Measurements from ENCODE around the gene UGT1A7. TPM values are rescaled to one million over a fixed set of nuclear protein-coding genes. Genes with fewer than 3 reads are reported as not detected.

Gene UGT1A7
- total RNA-seq = 0.16 and 0.27 TPM in 2 replicates

DNA sequence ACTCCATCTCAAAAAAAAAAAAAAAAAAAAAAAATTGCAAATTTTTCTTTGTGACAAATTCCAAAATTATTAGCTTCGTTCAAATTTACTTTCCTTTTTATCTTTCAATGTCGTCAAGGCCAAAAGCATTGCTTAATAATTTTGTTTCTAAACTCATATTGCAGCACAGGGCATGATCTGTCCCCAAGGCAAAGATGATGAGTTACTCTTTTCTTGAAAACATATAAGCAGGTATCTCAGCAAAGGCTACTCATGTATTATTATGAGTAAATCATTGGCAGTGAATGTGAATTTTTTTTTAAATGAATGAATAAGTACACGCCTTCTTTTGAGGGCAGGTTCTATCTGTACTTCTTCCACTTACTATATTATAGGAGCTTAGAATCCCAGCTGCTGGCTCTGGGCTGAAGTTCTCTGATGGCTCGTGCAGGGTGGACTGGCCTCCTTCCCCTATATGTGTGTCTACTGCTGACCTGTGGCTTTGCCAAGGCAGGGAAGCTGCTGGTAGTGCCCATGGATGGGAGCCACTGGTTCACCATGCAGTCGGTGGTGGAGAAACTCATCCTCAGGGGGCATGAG, at the start of gene UGT1A7:
UGT1A7 (plus strand) TSS at position 381 of the 579 bp plus-strand sequence; CDS start at position 418, 37 bp downstream.

DNA sequence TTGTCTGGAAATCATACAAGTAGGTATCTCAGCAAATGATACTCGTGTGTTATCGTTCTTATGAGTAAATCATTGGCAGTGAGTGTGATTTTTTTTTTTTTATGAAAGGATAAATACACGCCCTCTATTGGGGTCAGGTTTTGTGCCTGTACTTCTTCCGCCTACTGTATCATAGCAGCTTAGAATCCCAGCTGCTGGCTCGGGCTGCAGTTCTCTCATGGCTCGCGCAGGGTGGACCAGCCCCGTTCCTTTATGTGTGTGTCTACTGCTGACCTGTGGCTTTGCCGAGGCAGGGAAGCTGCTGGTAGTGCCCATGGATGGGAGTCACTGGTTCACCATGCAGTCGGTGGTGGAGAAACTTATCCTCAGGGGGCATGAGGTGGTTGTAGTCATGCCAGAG, 45.4 kb upstream of the UGT1A7 start, which contains the start of gene UGT1A10:
UGT1A10 (plus strand) TSS at position 143 of the 400 bp plus-strand sequence; CDS start at position 218, 75 bp downstream.

DNA sequence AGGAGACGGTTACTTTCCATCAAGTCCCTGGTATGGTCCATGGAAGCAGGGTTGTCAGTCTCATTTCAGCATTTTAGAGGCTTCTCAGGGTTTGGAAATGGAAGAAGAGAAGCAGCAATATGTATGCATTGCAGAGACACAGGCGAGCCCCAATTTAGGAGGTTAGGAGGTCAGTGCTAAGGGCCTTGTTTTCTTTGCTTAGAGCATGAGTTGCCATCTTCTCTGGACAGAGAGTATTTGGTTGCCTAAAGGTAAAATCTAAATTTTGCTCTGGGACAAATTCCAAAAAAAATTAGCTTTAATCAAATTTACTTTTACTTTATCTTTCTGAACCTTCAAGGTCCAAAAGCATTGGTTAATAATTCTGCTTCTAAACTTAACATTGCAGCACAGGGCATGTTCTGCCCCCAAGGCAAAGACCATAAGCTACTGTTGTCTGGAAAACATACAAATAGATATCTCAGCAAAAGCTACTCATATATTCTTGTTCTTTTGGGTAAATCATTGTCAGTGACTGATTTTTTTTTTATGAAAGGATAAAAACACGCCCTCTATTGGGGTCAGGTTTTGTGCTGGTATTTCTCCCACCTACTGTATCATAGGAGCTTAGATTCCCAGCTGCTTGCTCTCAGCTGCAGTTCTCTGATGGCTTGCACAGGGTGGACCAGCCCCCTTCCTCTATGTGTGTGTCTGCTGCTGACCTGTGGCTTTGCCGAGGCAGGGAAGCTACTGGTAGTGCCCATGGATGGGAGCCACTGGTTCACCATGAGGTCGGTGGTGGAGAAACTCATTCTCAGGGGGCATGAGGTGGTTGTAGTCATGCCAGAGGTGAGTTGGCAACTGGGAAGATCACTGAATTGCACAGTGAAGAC, 10.2 kb upstream of the UGT1A7 start, which contains the start of gene UGT1A9:
UGT1A9 (plus strand) TSS at position 609 of the 872 bp plus-strand sequence; CDS start at position 646, 37 bp downstream.

DNA sequence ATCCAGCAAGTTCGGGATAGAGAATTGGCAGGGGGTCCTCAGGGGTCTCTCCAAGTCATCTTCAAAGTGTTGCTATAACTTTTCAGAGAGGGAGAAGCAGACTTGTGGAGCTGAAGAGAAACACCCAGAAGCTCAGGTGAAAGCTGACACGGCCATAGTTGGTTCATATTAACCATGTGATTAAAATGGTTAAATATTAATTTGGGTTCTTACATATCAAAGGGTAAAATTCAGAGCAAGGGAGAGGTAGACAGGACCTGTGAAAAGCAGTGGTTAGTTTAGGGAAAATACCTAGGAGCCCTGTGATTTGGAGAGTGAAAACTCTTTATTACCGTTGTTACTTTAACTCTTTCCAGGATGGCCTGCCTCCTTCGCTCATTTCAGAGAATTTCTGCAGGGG, 10.9 kb downstream of the UGT1A7 start, which contains the start of gene UGT1A6:
UGT1A6 (plus strand) TSS at position 243 of the 400 bp plus-strand sequence; CDS start at position 358, 115 bp downstream.

DNA sequence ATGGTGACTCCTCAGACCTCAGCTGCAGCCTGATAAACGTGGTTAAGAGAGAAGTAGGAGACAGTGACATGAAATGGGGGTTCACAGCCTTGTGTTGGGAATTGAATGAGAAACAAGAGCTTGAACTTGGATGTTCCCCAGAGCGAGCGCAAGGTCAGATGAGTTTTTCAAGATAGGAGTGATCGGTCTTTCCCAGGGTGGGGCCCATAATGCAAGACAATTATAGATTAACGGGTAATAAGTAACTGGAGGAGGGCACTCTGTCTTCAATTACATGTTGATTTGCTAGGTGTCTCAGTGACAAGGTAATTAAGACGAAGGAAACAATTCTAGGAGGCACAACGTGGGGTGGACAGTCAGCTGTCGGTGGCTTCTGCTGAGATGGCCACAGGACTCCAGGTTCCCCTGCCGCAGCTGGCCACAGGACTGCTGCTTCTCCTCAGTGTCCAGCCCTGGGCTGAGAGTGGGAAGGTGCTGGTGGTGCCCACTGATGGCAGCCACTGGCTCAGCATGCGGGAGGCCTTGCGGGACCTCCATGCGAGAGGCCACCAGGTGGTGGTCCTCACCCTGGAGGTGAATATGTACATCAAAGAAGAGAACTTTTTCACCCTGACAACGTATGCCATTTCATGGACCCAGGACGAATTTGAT, 31.0 kb downstream of the UGT1A7 start, which contains the start of gene UGT1A5:
UGT1A5 (plus strand) TSS at position 297 of the 651 bp plus-strand sequence; CDS start at position 382, 85 bp downstream.

DNA sequence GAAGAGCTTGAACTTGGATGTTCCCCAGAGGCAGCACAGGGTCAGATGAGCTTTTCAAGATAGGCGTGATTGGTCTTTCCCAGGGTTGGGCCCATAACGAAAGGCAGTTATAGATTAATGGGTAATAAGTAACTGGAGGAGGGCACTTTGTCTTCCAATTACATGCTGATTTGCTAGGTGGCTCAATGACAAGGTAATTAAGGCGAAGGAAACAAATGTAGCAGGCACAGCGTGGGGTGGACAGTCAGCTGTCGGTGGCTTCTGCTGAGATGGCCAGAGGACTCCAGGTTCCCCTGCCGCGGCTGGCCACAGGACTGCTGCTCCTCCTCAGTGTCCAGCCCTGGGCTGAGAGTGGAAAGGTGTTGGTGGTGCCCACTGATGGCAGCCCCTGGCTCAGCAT, 36.9 kb downstream of the UGT1A7 start, which contains the start of gene UGT1A4:
UGT1A4 (plus strand) TSS at position 185 of the 400 bp plus-strand sequence; CDS start at position 270, 85 bp downstream.

DNA sequence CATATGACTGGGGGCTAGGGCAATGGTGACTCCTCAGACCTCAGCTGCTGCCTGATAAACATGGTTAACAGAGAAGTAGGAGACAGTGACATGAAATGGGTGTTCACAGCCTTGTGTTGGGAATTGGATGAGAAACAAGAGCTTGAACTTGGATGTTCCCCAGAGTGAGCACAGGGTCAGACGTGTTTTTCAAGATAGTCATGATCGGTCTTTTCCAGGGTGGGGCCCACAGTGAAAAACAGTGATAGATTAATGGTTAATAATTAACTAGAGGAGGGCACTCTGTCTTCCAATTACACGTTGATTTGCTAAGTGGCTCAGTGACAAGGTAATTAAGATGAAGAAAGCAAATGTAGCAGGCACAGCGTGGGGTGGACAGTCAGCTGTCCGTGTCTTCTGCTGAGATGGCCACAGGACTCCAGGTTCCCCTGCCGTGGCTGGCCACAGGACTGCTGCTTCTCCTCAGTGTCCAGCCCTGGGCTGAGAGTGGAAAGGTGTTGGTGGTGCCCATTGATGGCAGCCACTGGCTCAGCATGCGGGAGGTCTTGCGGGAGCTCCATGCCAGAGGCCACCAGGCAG, 47.1 kb downstream of the UGT1A7 start, which contains the start of gene UGT1A3:
UGT1A3 (plus strand) TSS at position 320 of the 579 bp plus-strand sequence; CDS start at position 405, 85 bp downstream.

DNA sequence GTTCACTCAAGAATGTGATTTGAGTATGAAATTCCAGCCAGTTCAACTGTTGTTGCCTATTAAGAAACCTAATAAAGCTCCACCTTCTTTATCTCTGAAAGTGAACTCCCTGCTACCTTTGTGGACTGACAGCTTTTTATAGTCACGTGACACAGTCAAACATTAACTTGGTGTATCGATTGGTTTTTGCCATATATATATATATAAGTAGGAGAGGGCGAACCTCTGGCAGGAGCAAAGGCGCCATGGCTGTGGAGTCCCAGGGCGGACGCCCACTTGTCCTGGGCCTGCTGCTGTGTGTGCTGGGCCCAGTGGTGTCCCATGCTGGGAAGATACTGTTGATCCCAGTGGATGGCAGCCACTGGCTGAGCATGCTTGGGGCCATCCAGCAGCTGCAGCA, 78.3 kb downstream of the UGT1A7 start, which contains the start of gene UGT1A1:
UGT1A1 (plus strand) TSS at position 228 of the 400 bp plus-strand sequence; CDS start at position 246, 18 bp downstream.

DNA sequence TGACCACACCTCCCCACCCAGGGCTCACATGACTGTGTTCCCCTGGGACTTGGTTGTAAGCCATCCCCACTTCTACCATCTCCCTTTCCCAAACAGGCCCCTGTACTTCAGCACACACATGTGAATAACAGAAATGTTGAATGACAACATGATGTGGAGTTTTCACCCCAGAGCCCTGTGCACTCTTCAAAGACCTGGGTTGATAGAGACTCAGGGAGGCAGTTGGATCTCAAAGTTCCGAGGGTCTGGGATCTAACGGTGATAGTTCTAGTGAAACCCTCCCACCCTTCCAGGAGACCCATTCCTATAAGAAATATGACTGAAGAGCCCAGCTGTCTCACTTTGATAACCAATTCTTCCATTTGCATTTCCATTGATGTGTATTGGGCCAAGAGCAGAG, 96.3 kb downstream of the UGT1A7 start, which contains the start of gene MROH2A:
MROH2A (plus strand) TSS at position 301 of the 400 bp plus-strand sequence. CDS start 1,029 bp downstream, outside the sequence.

Other genes with a start within 250 kb of the UGT1A7 start
- gene USP40, start 115.1 kb upstream of the UGT1A7 start, total RNA-seq = 34.1 and 36.2 TPM in 2 replicates
- not detected in 2 replicates for gene UGT1A8, start 64.3 kb upstream of the UGT1A7 start, total RNA-seq
- not detected in 2 replicates for gene UGT1A10, start 45.5 kb upstream of the UGT1A7 start, total RNA-seq
- not detected in 2 replicates for gene UGT1A9, start 10.0 kb upstream of the UGT1A7 start, total RNA-seq
- gene UGT1A6, start 11.0 kb downstream of the UGT1A7 start, total RNA-seq = 0.38 and 0.78 TPM in 2 replicates
- not detected in 2 replicates for gene UGT1A5, start 31.0 kb downstream of the UGT1A7 start, total RNA-seq
- gene UGT1A4, start 36.8 kb downstream of the UGT1A7 start, total RNA-seq = not detected in 2 replicates
- not detected in 2 replicates for gene UGT1A3, start 47.1 kb downstream of the UGT1A7 start, total RNA-seq
- not detected in 2 replicates for gene UGT1A1, start 78.4 kb downstream of the UGT1A7 start, total RNA-seq
- gene MROH2A, start 96.4 kb downstream of the UGT1A7 start, total RNA-seq = 0.38 TPM in 1 of 2 replicates, not detected in the other
- 10.9 and 34.3 TPM in 2 replicates for gene HJURP, start 172.6 kb downstream of the UGT1A7 start, total RNA-seq
- not detected in 2 replicates for gene TRPM8, start 235.5 kb downstream of the UGT1A7 start, total RNA-seq

All from hair follicular keratinocyte (primary cell).